GM13977 (cell line): ENCODE measurements around the gene FBXW10.
A peak's percentile ranks its signal among the peaks of the same experiment; 100 is the strongest.
"Not testable (repeated sequence)": the region's sequence is repeated elsewhere in the genome, so short reads cannot be mapped to it uniquely, and the experiment has no call there.

Experiments used
- DNase-seq: peaks from one replicate; pipeline ENCODE4 v3.0.0; 2012; ENCODE audit warnings: low spot score
- CTCF ChIP-seq: IDR thresholded peaks from 2 replicates; pipeline ENCODE4 v1.5.1; 2012; ENCODE audit warnings: mild to moderate bottlenecking, control low read depth; ENCODE audit not compliant: insufficient read depth; ENCODE audit errors: extremely low read depth, missing control alignments
- in situ Hi-C: fragments of 300-500 bp; cut with MboI; formaldehyde crosslinking; loops from one replicate; pipeline ENCODE4 v1.12.0; 2022; ENCODE audit warnings: low sequenced_read_pairs, low pct_unique_long_range_greater_than_20kb, mixed read lengths, inconsistent platforms; ENCODE audit not compliant: unreplicated experiment

The FBXW10 gene

GRCh38 chr17:18741228-18741627, 2.6 kb upstream of the FBXW10 start:
- in situ Hi-C loops, DNase-seq: not testable (repeated sequence)

GRCh38 chr17:18744726-18745125, 872 bp downstream of the FBXW10 start:
- in situ Hi-C loops, DNase-seq: not testable (repeated sequence)

- DNase-seq = not testable (repeated sequence)
Observed at GRCh38 chr17:18746551-18746950, 2.7 kb downstream of the FBXW10 start.

GRCh38 chr17:18747501-18747900, 3.6 kb downstream of the FBXW10 start:
- in situ Hi-C loops, DNase-seq: not testable (repeated sequence)

More at GRCh38 chr17:18746551-18746950, 2.7 kb downstream of the FBXW10 start:
- in situ Hi-C loops = not testable (repeated sequence)

GRCh38 chr17:18750242-18750641, 6.4 kb downstream of the FBXW10 start:
- DNase-seq, in situ Hi-C loops: not testable (repeated sequence)

- in situ Hi-C loops, DNase-seq: not testable (repeated sequence)
Observed at GRCh38 chr17:18753829-18754409, 10.1 kb downstream of the FBXW10 start.

- in situ Hi-C loops, DNase-seq: not testable (repeated sequence)
Observed at GRCh38 chr17:18755969-18756368, 12.1 kb downstream of the FBXW10 start.

- DNase-seq, in situ Hi-C loops: not testable (repeated sequence)
Observed at GRCh38 chr17:18757368-18758044, 13.7 kb downstream of the FBXW10 start.

GRCh38 chr17:18758344-18758743, 14.5 kb downstream of the FBXW10 start:
- DNase-seq, in situ Hi-C loops: not testable (repeated sequence)

GRCh38 chr17:18760221-18760620, 16.4 kb downstream of the FBXW10 start:
- DNase-seq, in situ Hi-C loops: not testable (repeated sequence)

GRCh38 chr17:18770572-18770971, 26.7 kb downstream of the FBXW10 start:
- in situ Hi-C loops, DNase-seq: not testable (repeated sequence)

- DNase-seq, in situ Hi-C loops: not testable (repeated sequence)
Observed at GRCh38 chr17:18771066-18771465, 27.2 kb downstream of the FBXW10 start.

- no peak for TF ChIP-seq CTCF
- in situ Hi-C loops = no loop called here
- DNase-seq = no peak
Observed at GRCh38 chr17:18772471-18772870, 28.6 kb downstream of the FBXW10 start.

- peak; percentile 80 for DNase-seq
- in situ Hi-C loops = not testable (repeated sequence)
Observed at GRCh38 chr17:18780991-18781718, 37.3 kb downstream of the FBXW10 start, which contains the start of gene TVP23B. TSS of gene TVP23B (plus strand) at chr17:18781183. CDS start at chr17:18781294, 111 bp downstream.

GRCh38 chr17:18781805-18782204, 38.0 kb downstream of the FBXW10 start:
- DNase-seq, in situ Hi-C loops: not testable (repeated sequence)

- in situ Hi-C loops, DNase-seq: not testable (repeated sequence)
Observed at GRCh38 chr17:18785933-18786332, 42.1 kb downstream of the FBXW10 start.

GRCh38 chr17:18786890-18787289, 43.0 kb downstream of the FBXW10 start:
- in situ Hi-C loops = not testable (repeated sequence)

More at GRCh38 chr17:18786890-18787289, 43.0 kb downstream of the FBXW10 start:
- DNase-seq = not testable (repeated sequence)
